Small intestine (tissue), 7 donors: ENCODE results near the gene PPA2. TPM values are rescaled to one million over a fixed set of nuclear protein-coding genes. Genes with fewer than 3 reads are reported as not detected.
"Not testable (repeated sequence)": the region's sequence is repeated elsewhere in the genome, so short reads cannot be mapped to it uniquely, and the experiment has no call there.

Source experiments
- DNase-seq, 2 donors: peaks; one replicate each; pipeline versions ENCODE4 v3.0.0 to v3.0.0-alpha.2; 2013
- FAIRE-seq: peaks from 2 replicates; lab custom pipeline; 2012; peaks lifted over from hg19 to GRCh38; lab: Jason Lieb, UNC
- H3K27ac ChIP-seq, 3 donors: one replicate each; pipeline ENCODE4 v1.5.1; 2013; ENCODE audit warnings: low read length in 2 of 3, mild to moderate bottlenecking in 2 of 3, control low read depth in 1 of 3, inconsistent platforms in 1 of 3, low read depth in 1 of 3, moderate library complexity in 1 of 3
- H3K27me3 ChIP-seq, 3 donors: one replicate each; pipeline ENCODE4 v1.6.1; 2013; ENCODE audit warnings: low read length in 3 of 3, inconsistent platforms in 1 of 3; ENCODE audit not compliant: control insufficient read depth in 3 of 3, insufficient read depth in 3 of 3
- H3K36me3 ChIP-seq, 3 donors: one replicate each; pipeline ENCODE4 v1.6.1; 2013; ENCODE audit warnings: low read length in 3 of 3, inconsistent platforms in 1 of 3, low read depth in 1 of 3, mild to moderate bottlenecking in 1 of 3, moderate library complexity in 1 of 3; ENCODE audit not compliant: control insufficient read depth in 3 of 3, insufficient read depth in 2 of 3
- H3K4me1 ChIP-seq, 3 donors: one replicate each; pipeline ENCODE4 v1.6.1; 2013; ENCODE audit warnings: low read length in 2 of 3, inconsistent platforms in 1 of 3, low read depth in 1 of 3, mild to moderate bottlenecking in 1 of 3, moderate library complexity in 1 of 3; ENCODE audit not compliant: control insufficient read depth in 3 of 3, insufficient read depth in 2 of 3
- H3K4me3 ChIP-seq, 3 donors: one replicate each; pipeline ENCODE4 v1.5.1; 2013; ENCODE audit warnings: low read length in 3 of 3, control low read depth in 1 of 3, inconsistent platforms in 1 of 3, low read depth in 1 of 3, mild to moderate bottlenecking in 1 of 3, moderate library complexity in 1 of 3
- H3K9me3 ChIP-seq, 2 donors: one replicate each; pipeline ENCODE4 v1.6.1; 2013; ENCODE audit warnings: low read depth in 1 of 2, low read length in 1 of 2; ENCODE audit not compliant: control insufficient read depth in 2 of 2, insufficient read depth in 1 of 2
- WGBS, 3 donors: extraction: QIAGEN DNeasy Blood & Tissue Kit; methylation state at CpG; one replicate each; pipeline ENCODE4 v1.1.7; 2013; 5-methylcytosine and 5-hydroxymethylcytosine counted together
- polyA plus RNA-seq, 4 donors: library from polyadenylated mRNA; stranded (reverse) in 3 of 4; unstranded in 1 of 4; fragments of 200-250 nt in 3 of 4; fragments of 120-200 nt in 1 of 4; gene quantifications; one replicate each; pipeline versions ENCODE4 v1.2.1 to v1.2.3, GENCODE V29; 2013
- donor health status: healthy with polysubstance abuse.
- donor health status: control.
- donor health status: control.
- donor health status: Bipolar disorder and iron deficiency.
- donor health status: healthy.

PPA2 gene
- polyA plus RNA-seq, 4 donors: 87.0 to 129 (median 108) TPM

GRCh38 chr4:105469736-105470135 is 4.1 kb downstream of the PPA2 start:
- no peaks in the 10 kb centered on the region for H3K27me3 ChIP-seq
- FAIRE-seq (no peak), DNase-seq (no peak)
- no peaks in the 10 kb centered on the region for H3K9me3 ChIP-seq
- no peak overlapping the region for H3K4me3 ChIP-seq
- peaks cover 0 to 8% (median 5%) of the 10 kb centered on the region in 3 donors for H3K4me1 ChIP-seq
- H3K36me3 ChIP-seq: peaks cover 0 to 13% (median 3%) of the 10 kb centered on the region in 3 donors
- WGBS, 3 donors: 91 to 100% (median 92%) methylated on average over 1 of the region's 1 CpG
- H3K27ac ChIP-seq: no peak overlapping the region

DNA sequence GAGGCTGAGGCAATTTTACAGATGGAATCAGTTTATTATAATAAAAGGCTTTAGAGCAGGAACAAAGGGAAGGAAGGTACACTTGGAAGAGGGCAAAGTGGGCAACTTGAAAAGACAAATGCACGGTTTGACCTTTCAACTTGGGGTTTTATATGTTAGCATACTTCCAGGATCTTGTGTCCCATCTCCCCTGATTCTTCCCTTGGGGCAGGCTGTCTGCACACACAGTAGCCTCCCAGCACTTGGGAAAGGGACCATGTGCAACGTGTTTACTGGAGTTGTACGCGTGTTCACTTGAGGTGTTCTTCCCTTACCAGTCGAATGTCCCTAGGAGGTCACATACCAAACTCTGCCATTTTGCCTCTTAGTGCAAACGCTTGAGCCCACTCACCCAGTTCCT is 7.3 kb downstream of the PPA2 start:
- no peak overlapping the region for H3K4me3 ChIP-seq
- no peak for FAIRE-seq
- H3K9me3 ChIP-seq: peaks cover 0 to 5% of the 10 kb centered on the region in 2 donors
- no peaks in the 10 kb centered on the region for H3K4me1 ChIP-seq
- H3K27ac ChIP-seq: no peak overlapping the region
- WGBS, 3 donors: 86 to 95% (median 89%) methylated on average over 6 of the region's 6 CpGs
- no peak for DNase-seq
- H3K36me3 ChIP-seq: peaks cover 0 to 18% (median 6%) of the 10 kb centered on the region in 3 donors
- H3K27me3 ChIP-seq: no peaks in the 10 kb centered on the region

- not testable (repeated sequence) for H3K4me1 ChIP-seq, H3K27me3 ChIP-seq, H3K4me3 ChIP-seq, FAIRE-seq, DNase-seq, H3K9me3 ChIP-seq, H3K27ac ChIP-seq
- WGBS, 3 donors: 95 to 100% (median 96%) methylated on average over 2 of the region's 2 CpGs
- H3K36me3 ChIP-seq: peaks cover 0 to 19% (median 8%) of the 10 kb centered on the region in 3 donors
Measured at GRCh38 chr4:105464563-105464962, 9.3 kb downstream of the PPA2 start.

DNA sequence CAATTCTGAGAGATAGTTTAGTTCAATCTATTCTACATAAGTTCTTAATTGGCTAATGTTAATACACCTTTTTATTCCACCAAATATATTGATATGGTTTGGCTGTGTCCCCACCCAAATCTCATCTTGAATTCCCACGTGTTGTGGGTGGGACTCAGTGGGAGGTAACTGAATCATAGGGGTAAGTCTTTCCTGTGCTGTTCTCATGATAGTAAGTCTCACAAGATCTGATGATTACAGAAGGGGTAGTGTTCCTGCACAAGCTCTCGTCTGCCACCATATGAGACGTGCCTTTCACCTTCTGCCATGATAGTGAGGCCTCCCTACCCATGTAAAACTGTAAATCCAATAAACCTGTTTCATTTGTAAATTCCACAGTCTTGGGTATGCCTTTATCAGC is 11.3 kb downstream of the PPA2 start:
- H3K36me3 ChIP-seq: peaks cover 0 to 16% (median 8%) of the 10 kb centered on the region in 3 donors
- H3K9me3 ChIP-seq: peaks cover 0 to 5% of the 10 kb centered on the region in 2 donors
- no peaks in the 10 kb centered on the region for H3K27me3 ChIP-seq
- no peak overlapping the region for H3K4me3 ChIP-seq
- no peak for FAIRE-seq
- 92 to 96% (median 96%) methylated on average over 3 of the region's 3 CpGs for WGBS, 3 donors
- no peaks in the 10 kb centered on the region for H3K4me1 ChIP-seq
- H3K27ac ChIP-seq: no peak overlapping the region
- DNase-seq: no peak

GRCh38 chr4:105461621-105462382 is 12.1 kb downstream of the PPA2 start:
- H3K27ac ChIP-seq: no peak overlapping the region
- DNase-seq (no peak), FAIRE-seq (no peak)
- H3K9me3 ChIP-seq: peaks cover 0 to 5% of the 10 kb centered on the region in 2 donors
- H3K4me1 ChIP-seq: no peaks in the 10 kb centered on the region
- H3K27me3 ChIP-seq: no peaks in the 10 kb centered on the region
- no peak overlapping the region for H3K4me3 ChIP-seq
- peaks cover 0 to 12% (median 5%) of the 10 kb centered on the region in 3 donors for H3K36me3 ChIP-seq
- whole genome bisulfite sequencing, 3 donors: 95 to 99% (median 97%) methylated on average over 6 of the region's 6 CpGs

- DNase-seq: no peak
- Histone ChIP-seq H3K9me3 (peaks cover 0 to 5% of the 10 kb centered on the region in 2 donors), H3K4me1 (no peaks in the 10 kb centered on the region), H3K27ac (no peak overlapping the region), H3K4me3 (no peak overlapping the region), H3K36me3 (peaks cover 0 to 9% (median 5%) of the 10 kb centered on the region in 3 donors), H3K27me3 (no peaks in the 10 kb centered on the region)
- 71 to 82% (median 80%) methylated on average over 8 of the region's 8 CpGs for WGBS, 3 donors
- no peak for FAIRE-seq
Measured at GRCh38 chr4:105461221-105461620, 12.6 kb downstream of the PPA2 start.

DNA sequence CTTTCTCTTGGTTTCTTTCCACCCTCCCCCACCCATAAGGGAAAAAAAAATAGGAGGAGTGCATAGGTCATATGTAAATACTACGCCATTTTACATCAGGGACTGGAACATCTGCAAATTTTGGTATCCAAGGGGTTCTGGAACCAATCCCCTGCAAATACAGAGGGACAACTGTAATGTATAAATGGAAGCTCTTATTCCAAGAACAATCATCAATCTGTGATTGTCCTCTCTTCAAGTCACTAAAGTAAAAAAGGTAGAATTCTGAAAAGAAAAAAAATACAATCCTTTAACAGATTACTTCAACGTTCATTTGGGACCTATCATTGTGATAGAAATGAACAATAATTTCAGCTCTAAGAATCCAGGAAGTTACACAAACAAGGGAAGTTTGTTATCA is 13.6 kb downstream of the PPA2 start:
- WGBS, 3 donors: 69 to 75% (median 69%) methylated on average over 2 of the region's 2 CpGs
- no peaks in the 10 kb centered on the region for H3K27me3 ChIP-seq
- no peak overlapping the region for H3K27ac ChIP-seq
- DNase-seq: no peak
- no peak for FAIRE-seq
- peaks cover 0 to 5% of the 10 kb centered on the region in 2 donors for H3K9me3 ChIP-seq
- H3K4me3 ChIP-seq: no peak overlapping the region
- H3K4me1 ChIP-seq: no peaks in the 10 kb centered on the region
- peaks cover 0 to 9% (median 8%) of the 10 kb centered on the region in 3 donors for H3K36me3 ChIP-seq

GRCh38 chr4:105458541-105458940 is 15.3 kb downstream of the PPA2 start:
- not testable (repeated sequence) for H3K9me3 ChIP-seq, H3K4me3 ChIP-seq, H3K27me3 ChIP-seq, H3K36me3 ChIP-seq, H3K27ac ChIP-seq, H3K4me1 ChIP-seq, DNase-seq, FAIRE-seq
- 87 to 97% (median 92%) methylated on average over 11 of the region's 11 CpGs for WGBS, 3 donors
